Measurements from ENCODE around the gene MPHOSPH10.
"Not testable (repeated sequence)": the region's sequence is repeated elsewhere in the genome, so short reads cannot be mapped to it uniquely, and the experiment has no call there.

The MPHOSPH10 gene

DNA sequence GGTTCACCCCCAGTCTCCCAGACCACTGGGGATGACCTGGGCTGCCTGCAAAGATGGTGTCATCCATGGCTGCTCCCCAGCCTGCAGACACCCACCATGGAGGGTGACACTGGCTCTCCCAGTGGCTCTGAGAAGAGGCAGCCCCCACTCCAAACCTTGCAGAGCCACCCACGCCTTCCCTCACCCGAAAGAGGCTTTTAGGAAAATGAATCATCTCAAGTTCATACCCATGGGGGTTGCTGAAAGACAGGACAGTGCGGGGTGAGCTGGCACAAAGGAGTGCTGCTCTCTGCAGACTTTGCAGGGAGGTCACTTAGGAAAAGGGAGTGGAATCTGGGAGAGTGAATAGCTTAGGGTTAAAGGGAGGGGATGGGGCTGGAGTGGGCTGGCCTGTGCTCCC lies 36.4 kb downstream of the MPHOSPH10 start:
- TF ChIP-seq, protein P1, sequence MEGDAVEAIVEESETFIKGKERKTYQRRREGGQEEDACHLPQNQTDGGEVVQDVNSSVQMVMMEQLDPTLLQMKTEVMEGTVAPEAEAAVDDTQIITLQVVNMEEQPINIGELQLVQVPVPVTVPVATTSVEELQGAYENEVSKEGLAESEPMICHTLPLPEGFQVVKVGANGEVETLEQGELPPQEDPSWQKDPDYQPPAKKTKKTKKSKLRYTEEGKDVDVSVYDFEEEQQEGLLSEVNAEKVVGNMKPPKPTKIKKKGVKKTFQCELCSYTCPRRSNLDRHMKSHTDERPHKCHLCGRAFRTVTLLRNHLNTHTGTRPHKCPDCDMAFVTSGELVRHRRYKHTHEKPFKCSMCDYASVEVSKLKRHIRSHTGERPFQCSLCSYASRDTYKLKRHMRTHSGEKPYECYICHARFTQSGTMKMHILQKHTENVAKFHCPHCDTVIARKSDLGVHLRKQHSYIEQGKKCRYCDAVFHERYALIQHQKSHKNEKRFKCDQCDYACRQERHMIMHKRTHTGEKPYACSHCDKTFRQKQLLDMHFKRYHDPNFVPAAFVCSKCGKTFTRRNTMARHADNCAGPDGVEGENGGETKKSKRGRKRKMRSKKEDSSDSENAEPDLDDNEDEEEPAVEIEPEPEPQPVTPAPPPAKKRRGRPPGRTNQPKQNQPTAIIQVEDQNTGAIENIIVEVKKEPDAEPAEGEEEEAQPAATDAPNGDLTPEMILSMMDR (conservative IDR thresholded peaks at IDR 0.05), result no peak
- TF ChIP-seq ZFX (IDR thresholded peaks at IDR 0.05), result no peak
- H3K27ac ChIP-seq, result no peak overlapping the region

DNA sequence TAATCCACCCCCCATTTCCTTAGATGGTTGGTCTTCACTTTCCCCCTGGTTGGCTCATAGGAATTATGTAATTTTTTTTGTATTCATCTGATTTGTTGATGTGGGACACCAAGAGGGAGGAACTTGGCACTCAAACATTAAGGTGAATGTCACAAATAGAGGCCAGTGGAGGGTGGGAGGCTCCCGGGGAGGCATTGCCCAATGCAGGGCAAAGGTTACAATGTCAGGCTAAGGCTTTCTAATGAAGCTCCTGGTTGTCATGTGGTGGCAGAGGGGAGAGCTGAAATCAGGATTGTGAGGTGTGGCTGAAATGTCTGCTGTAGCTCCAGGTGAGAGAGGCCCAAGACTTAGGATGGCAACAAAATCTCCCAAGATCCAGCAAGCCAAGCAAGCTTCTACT lies 42.7 kb downstream of the MPHOSPH10 start:
- no peak for TF ChIP-seq ZFX (IDR thresholded peaks at IDR 0.05)
- TF ChIP-seq, protein P1 (conservative IDR thresholded peaks at IDR 0.05), result no peak
- H3K27ac ChIP-seq, result no peak overlapping the region

DNA sequence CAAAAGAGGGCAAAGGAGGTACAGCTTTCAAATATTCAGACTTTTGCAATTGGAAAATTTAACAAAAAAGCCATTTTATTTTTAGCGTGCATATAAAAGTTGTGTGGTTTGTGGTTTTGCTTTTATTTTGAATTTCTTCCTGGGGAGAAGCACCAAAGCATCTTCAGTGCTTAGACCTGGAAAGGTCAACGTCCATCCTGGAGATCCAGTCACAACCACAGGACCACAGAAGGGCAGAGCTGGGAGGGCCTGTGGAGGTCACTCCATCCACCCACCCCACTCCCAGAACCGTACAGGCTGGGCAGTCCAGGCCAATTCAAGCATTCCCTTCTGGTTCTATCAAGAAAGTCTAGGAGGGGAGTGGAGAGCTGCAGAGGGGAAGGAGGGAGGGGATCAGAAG lies 43.8 kb downstream of the MPHOSPH10 start:
- no peak overlapping the region for H3K27ac ChIP-seq
- TF ChIP-seq, protein P1 (conservative IDR thresholded peaks at IDR 0.05), result no peak
- TF ChIP-seq ZFX (IDR thresholded peaks at IDR 0.05), result no peak

DNA sequence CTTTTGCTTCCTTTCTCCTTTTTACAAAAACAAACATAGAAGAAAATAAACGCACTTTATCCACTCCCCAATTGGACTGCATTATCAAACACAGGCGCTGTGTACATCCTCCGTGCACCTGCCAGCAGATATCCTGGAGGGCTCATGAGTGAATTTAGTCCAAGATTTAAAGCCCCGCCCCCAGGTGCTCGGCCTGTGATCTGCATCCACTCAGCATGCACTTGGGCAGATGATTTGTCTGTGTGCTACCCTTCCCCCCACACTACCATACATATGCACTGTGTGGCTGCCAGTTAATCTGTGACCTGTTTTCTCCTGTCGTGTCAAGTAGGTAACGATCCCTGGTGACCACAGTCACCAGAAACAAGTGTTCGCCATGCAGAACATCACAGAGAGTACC lies 48.4 kb downstream of the MPHOSPH10 start:
- not testable (repeated sequence) for H3K27ac ChIP-seq

DNA sequence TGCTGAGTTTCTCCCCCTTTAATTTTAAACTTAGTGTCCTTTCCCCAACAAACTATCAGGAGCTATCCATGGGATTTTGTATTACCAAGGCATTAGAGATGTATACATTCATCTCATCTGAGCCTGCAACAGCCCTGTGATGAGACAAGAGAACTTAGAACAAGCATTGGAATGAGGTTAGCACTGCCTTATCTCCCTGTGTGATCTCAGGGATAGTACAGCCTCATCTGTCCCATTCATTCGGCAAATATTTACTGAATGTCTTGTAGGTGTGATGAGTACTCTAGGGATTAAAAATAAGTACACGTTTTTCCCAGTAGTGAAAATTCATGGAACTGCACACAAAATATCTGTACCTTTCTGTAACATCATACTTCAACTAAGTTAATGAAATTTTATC lies 50.9 kb downstream of the MPHOSPH10 start:
- H3K27ac ChIP-seq, result no peak overlapping the region
- TF ChIP-seq, protein P1 (conservative IDR thresholded peaks at IDR 0.05), result no peak

DNA sequence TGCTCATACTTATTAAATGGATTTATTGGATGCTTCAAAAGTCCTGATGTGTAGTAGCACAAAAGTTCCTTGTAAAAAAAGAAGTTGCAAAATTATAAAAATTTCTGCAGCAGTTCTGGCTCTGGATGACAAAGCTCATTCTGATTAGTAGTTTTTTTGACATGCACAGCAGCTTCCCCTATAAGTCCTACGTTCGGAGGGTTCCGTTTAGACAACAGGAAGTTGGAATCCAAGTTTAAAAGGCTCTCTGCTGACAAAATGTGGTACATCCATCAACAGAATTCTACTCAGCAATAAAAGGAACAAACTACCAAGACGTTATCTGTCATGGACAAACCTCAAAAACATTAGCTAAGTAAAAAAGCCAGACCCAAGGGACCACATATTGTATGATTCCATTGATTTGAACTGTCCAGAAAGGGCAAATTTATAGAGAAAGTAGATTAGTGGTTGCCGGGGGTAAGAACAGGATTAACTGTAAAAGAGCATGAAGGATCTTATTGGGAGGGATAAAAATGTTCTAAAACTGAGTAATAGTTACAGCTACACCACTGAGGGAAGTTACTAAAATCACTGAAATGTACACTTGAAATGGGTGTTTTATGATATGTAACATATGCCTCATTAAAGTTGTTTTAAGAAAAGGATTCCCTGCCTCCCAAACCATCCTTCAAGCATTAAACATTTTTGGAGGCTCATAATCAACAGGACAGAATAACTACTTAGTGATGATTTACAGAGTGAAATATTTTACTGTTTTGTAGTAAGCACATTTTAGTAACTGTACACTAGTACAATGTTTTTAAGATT lies 53.1 kb downstream of the MPHOSPH10 start:
- not testable (repeated sequence) for H3K27ac ChIP-seq

DNA sequence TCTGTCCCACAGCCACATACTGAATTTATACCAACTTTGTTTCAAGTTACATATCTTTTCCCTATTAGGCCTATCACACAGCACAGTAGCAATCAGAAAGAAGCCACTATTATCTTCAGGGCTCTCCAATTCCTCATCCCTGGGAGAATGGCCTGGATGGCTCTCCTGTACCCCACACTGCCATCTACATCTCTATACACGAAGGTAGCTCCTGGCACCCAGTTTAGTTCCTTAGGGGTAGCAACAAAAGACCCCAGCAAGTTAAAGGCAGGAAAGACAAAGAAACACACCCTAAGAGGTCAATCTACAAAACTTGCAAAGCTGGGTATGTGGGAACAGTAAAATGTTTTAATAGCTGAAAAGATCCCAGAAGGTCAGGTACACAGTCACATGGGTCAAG lies 56.5 kb downstream of the MPHOSPH10 start:
- TF ChIP-seq, protein P1 (conservative IDR thresholded peaks at IDR 0.05), result no peak
- TF ChIP-seq ZFX (IDR thresholded peaks at IDR 0.05), result no peak

DNA sequence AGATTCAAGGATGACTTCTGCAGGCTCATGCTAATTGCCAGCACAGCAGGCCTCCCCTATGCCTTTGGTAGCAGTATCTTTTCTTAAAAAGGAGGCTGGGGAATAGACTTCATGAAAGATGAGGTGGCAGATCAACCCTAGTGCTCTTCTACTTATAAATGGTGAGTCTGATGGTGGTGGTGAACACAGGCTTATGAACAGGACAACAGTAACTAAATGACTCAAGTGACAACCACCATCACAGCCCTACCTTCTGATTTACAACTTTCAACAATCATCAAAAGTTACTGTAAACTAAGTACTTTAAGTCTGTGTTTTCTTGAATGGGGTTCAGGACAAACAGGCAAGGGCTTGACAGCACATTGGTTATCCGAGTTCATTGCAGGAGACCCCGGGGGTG lies 57.2 kb downstream of the MPHOSPH10 start:
- TF ChIP-seq, protein P1 (conservative IDR thresholded peaks at IDR 0.05), result no peak
- TF ChIP-seq ZFX (IDR thresholded peaks at IDR 0.05), result no peak

More for the DNA sequence above, 56.5 kb downstream of the MPHOSPH10 start:
- H3K27ac ChIP-seq, result no peak overlapping the region

More for the DNA sequence above, 57.2 kb downstream of the MPHOSPH10 start:
- no peak overlapping the region for H3K27ac ChIP-seq

Measured in C4-2B (cell line).